Measurements from ENCODE around the gene SEPTIN10.
A peak's percentile ranks its signal among the peaks of the same experiment; 100 is the strongest.

Gene SEPTIN10

DNA sequence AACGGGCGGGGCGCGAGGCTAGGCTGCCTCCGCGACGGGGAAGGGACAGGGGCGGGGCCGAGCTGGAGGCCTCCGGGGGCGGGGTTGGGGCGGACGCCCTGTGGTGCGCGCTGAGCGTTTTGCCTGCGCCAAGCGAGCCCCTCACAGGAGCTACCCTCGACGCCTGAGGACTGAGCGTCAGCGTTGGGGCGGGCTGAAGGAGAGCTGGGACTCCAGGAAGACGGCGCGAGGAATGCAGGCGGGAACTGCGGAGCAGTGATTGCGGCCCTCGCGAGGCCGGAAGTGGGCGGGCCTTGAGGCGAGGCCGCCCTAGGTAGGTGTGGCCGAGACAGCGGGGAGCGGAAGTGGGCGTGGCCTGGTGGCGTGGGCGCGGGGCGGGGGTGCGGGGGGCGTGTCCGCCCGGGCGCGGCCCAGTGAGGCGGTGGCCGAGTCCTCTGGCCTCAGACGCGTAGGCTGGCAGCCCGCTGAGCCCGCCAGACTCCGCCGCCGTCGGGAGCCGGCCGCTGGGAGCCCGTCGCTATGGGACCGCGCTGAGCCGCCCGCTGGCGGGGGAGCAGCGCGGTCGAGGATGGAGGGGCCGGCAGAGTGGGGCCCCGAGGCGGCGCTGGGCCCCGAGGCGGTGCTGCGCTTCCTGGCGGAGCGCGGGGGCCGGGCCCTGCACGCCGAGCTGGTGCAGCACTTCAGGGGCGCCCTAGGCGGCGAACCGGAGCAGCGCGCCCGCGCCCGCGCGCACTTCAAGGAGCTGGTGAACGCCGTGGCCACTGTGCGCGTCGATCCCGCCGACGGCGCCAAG, at the start of gene SEPTIN10, which contains the start of gene SOWAHC:
TSS of gene SEPTIN10 (minus strand) at position 45 of the 793 bp plus-strand sequence. CDS start 139 bp downstream, outside the sequence.
TSS of gene SOWAHC (plus strand) at position 443 of the 793 bp plus-strand sequence. CDS start at position 569, 126 bp downstream.
- Histone ChIP-seq H3K36me3 (ENCODE audit: control insufficient read depth, insufficient read depth, low read length) (no peaks in the 10 kb centered on the region), H3K4me3 (ENCODE audit: low read length) (peak within 1 kb of the TSS; percentile 75), H3K9ac (ENCODE audit: low read length) (peak within 1 kb of the TSS; percentile 78), H3K27me3 (ENCODE audit: control insufficient read depth, insufficient read depth, low read length) (peaks cover 3% of the 10 kb centered on the region), H3K4me1 (ENCODE audit: control insufficient read depth, insufficient read depth, low read length) (peaks cover 31% of the 10 kb centered on the region), H3K27ac (ENCODE audit: low read depth, low read length) (peak within 1 kb of the TSS; percentile 98)

DNA sequence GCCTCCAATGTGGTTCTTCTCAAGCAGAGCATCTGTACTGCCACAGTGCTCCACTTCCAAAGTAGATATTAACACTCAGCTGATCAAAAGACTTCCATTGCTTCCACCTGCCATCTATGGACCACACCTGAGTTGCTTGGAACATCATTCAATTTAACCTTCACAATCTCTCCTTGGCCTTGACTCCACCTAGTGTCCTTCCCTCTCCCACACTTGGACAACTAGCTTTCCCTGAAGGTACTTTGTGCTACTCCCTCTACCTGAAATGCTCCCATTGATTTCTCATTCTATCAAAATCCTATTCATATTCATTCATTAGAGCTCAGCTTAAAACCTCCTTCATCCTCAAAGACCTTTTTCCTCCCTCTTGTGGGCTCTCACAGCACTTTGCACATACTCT, 49.1 kb upstream of the SEPTIN10 start:
- no peaks in the 10 kb centered on the region for H3K36me3 ChIP-seq (ENCODE audit: control insufficient read depth, insufficient read depth, low read length)
- H3K4me3 ChIP-seq (ENCODE audit: low read length) = no peak overlapping the region
- H3K27ac ChIP-seq (ENCODE audit: low read depth, low read length) = no peak overlapping the region
- H3K27me3 ChIP-seq (ENCODE audit: control insufficient read depth, insufficient read depth, low read length) = no peaks in the 10 kb centered on the region
- no peak overlapping the region for H3K9ac ChIP-seq (ENCODE audit: low read length)
- peaks cover 2% of the 10 kb centered on the region for H3K4me1 ChIP-seq (ENCODE audit: control insufficient read depth, insufficient read depth, low read length)

DNA sequence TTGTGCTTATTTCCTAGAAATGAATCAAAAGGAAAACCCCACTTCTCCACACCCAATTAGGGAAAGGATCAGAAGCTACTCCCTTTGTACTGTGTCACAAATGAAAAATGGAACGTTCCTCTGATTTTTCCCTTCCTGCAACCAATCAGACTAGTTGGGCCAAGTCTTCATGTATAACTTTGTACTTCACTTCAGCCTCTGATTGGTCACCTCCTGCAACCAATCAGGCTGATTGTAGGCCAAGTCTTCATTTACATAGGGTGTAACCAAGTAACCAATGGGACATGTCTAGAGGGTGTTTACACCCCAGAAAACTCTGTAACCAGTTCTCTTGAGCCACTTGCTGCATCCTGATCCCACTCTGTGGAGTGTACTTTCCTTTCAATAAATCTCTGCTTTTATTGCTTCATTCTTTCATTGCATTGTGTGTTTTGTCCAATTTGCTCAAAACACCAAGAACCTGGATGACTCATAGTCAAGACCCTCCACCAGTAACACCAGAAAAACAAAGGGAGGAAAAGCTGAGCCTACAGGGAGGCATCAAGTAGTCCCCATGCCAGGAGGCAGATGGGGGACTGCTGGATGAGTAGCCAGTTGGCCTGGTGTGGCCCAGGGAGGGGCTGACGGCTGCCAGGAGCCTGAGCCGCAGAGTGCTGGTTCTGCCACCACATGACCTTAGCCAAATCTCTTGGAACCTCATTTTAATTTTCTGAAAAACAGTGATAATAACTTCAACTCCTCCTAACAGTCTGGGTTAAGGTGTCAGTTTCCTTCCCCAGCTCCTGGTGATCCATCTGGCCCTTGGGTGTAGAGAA, 46.5 kb upstream of the SEPTIN10 start:
- Histone ChIP-seq H3K4me1 (ENCODE audit: control insufficient read depth, insufficient read depth, low read length) (peaks cover 2% of the 10 kb centered on the region), H3K27me3 (ENCODE audit: control insufficient read depth, insufficient read depth, low read length) (no peaks in the 10 kb centered on the region), H3K27ac (ENCODE audit: low read depth, low read length) (no peak overlapping the region), H3K4me3 (ENCODE audit: low read length) (no peak overlapping the region), H3K9ac (ENCODE audit: low read length) (no peak overlapping the region), H3K36me3 (ENCODE audit: control insufficient read depth, insufficient read depth, low read length) (no peaks in the 10 kb centered on the region)

DNA sequence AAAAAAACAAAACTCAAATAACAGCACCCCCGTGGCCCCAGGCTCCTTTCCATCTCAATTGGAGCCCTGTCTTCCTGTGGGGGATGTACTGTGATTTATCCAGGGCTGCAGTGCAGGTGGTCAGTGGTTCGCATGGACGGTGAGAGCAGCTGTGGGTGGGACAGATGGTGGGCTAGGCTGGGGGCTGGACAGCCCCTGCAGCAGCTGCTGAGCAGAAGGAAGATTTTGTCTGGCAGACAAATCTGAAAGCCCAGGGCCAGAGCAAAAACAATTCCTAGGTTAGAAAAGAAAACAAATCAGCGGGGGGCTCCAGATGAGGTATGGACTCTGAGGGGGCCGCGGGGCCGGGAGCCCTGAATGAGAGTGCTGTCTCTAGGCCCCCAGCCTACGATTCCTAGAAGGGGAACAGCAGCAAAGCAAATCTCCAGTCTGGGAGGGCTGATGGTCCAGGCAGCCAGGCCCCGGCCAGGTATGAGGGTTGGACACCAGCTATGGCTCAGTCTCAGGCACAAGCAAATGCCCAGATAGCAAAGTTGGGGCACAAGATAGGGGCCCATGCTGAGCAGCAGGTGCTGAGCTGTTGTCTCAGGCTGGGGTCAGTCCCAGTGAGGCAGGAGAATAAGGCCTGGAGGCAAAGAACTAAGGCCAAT, 45.8 kb upstream of the SEPTIN10 start:
- Histone ChIP-seq H3K27ac (ENCODE audit: low read depth, low read length) (no peak overlapping the region), H3K36me3 (ENCODE audit: control insufficient read depth, insufficient read depth, low read length) (no peaks in the 10 kb centered on the region), H3K27me3 (ENCODE audit: control insufficient read depth, insufficient read depth, low read length) (no peaks in the 10 kb centered on the region), H3K4me1 (ENCODE audit: control insufficient read depth, insufficient read depth, low read length) (peaks cover 2% of the 10 kb centered on the region), H3K9ac (ENCODE audit: low read length) (no peak overlapping the region), H3K4me3 (ENCODE audit: low read length) (no peak overlapping the region)

DNA sequence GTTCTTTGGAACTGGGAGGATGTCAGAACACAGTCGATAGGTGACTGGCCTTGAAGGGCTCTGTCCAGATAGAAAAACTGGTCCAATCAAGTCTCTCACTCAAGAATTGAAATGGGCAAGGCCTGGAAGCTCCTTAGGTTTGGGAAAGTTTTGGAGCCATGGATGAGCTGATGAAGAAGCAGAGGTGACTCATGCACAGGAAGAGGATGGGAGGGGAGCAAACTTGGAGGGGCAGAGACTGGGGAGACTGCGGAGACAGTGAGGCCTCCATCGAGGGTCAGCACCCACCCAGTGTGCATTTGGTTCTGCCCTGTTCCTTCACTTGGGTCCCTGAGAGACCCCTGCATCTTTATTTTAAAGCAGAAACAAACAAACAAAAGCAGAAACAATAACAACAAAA, 41.5 kb upstream of the SEPTIN10 start:
- Histone ChIP-seq H3K9ac (ENCODE audit: low read length) (no peak overlapping the region), H3K4me3 (ENCODE audit: low read length) (no peak overlapping the region), H3K4me1 (ENCODE audit: control insufficient read depth, insufficient read depth, low read length) (no peaks in the 10 kb centered on the region), H3K36me3 (ENCODE audit: control insufficient read depth, insufficient read depth, low read length) (no peaks in the 10 kb centered on the region), H3K27me3 (ENCODE audit: control insufficient read depth, insufficient read depth, low read length) (no peaks in the 10 kb centered on the region), H3K27ac (ENCODE audit: low read depth, low read length) (no peak overlapping the region)

DNA sequence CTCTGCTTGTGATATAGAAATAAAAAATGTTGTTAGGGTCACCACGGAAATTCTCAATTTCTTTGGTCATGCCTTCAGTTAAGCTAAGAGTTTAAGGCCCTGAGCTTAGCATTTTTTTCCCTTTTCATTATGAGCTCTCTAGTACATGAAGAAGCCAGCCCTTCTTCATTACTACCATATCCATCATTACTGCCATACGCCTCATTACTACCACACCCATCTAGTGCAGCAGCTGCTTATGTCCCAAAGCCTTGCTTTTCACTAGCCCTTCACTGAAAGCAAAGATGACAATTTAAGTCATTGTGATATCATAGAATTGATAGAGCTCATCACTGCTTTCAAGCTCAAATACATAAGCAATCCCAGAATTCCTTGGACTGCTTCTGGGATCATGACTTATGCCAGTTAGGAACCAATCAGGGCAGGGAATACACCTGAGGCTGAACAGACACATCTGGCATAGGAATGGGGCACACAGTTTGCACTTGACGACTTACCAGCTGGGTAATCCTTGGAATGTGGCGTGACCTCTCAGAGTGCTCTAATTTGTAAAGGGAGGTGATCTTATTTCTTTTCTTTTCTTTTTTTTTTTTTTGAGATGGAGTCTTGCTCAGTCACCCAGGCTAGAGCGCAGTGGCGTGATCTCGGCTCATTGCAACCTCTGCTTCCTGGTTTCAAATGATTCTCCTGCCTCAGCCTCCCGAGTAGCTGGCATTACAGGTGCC, 40.7 kb upstream of the SEPTIN10 start:
- H3K4me1 ChIP-seq (ENCODE audit: control insufficient read depth, insufficient read depth, low read length) = no peaks in the 10 kb centered on the region
- no peak overlapping the region for H3K9ac ChIP-seq (ENCODE audit: low read length)
- H3K36me3 ChIP-seq (ENCODE audit: control insufficient read depth, insufficient read depth, low read length) = no peaks in the 10 kb centered on the region
- H3K27ac ChIP-seq (ENCODE audit: low read depth, low read length) = no peak overlapping the region
- no peak overlapping the region for H3K4me3 ChIP-seq (ENCODE audit: low read length)
- no peaks in the 10 kb centered on the region for H3K27me3 ChIP-seq (ENCODE audit: control insufficient read depth, insufficient read depth, low read length)

DNA sequence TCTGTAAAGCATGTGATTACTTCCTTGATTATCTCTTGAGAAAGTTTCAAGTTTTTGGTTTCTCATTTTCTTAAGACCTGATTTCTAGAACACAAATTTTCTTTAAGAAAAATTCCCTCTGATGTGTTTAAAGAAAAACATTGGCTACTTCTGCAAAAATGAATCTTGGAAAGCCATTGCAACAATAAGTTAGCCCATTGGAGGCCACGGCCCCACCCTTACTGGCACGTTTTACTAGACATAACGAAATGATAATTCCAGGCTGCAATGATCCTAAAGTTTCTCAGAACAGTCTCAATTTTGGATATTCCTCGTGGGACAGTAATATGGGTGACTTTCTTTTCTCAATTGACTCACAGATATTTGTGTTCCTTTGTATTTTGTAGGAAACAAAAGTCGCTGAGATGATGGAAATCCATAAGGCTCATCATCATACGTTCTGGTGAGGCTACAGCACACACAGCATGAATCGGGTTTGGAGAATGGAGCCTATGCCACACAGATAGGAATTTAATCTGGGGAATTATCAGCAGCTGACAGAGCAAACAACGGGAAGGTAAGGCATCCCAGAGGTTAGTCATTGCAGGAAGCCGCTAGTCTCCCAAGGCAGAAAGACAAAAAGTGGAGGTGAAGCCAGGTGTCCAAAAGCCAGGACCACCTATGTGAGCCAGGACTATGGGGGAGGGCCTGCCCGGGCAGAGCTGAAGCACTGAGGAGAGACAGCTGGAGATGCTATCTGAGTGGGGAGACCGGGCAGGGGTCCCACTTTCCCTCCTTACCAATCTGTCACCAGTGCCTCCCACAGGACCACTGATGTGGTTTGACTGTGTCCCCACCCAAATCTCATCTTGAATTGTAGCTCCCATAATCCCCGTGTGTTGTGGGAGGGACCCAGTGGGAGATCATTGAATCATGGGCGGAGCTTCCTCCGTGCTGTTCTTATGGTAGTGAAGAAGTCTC, 36.2 kb upstream of the SEPTIN10 start:
- H3K36me3 ChIP-seq (ENCODE audit: control insufficient read depth, insufficient read depth, low read length) = no peaks in the 10 kb centered on the region
- no peak overlapping the region for H3K27ac ChIP-seq (ENCODE audit: low read depth, low read length)
- no peaks in the 10 kb centered on the region for H3K27me3 ChIP-seq (ENCODE audit: control insufficient read depth, insufficient read depth, low read length)
- H3K9ac ChIP-seq (ENCODE audit: low read length) = no peak overlapping the region
- no peaks in the 10 kb centered on the region for H3K4me1 ChIP-seq (ENCODE audit: control insufficient read depth, insufficient read depth, low read length)
- no peak overlapping the region for H3K4me3 ChIP-seq (ENCODE audit: low read length)

DNA sequence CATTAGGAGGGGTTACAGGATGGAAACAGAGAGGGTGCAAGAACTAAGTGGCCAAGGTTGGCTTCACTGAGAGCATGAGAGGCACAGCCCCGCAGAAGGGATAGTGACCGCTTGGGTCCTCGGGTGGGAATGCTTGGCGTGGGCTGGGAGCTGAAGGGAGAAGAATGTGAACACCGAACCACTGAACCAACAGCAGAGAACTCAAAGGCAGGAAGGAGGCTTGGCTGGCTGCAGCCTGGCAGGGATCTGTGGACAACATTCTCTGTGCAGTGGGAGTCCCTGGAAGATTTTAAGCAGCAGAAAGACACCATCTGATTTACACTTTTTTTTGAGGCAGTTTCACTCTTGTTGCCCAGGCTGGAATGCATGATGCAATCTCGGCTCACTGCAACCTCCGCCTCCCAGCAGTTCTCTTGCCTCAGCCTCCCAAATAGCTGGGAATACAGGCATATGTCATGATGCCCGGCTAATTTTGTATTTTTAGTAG, 34.3 kb upstream of the SEPTIN10 start:
- Histone ChIP-seq H3K27ac (ENCODE audit: low read depth, low read length) (no peak overlapping the region), H3K9ac (ENCODE audit: low read length) (no peak overlapping the region), H3K4me1 (ENCODE audit: control insufficient read depth, insufficient read depth, low read length) (peaks cover 5% of the 10 kb centered on the region), H3K4me3 (ENCODE audit: low read length) (no peak overlapping the region), H3K27me3 (ENCODE audit: control insufficient read depth, insufficient read depth, low read length) (no peaks in the 10 kb centered on the region), H3K36me3 (ENCODE audit: control insufficient read depth, insufficient read depth, low read length) (no peaks in the 10 kb centered on the region)

DNA sequence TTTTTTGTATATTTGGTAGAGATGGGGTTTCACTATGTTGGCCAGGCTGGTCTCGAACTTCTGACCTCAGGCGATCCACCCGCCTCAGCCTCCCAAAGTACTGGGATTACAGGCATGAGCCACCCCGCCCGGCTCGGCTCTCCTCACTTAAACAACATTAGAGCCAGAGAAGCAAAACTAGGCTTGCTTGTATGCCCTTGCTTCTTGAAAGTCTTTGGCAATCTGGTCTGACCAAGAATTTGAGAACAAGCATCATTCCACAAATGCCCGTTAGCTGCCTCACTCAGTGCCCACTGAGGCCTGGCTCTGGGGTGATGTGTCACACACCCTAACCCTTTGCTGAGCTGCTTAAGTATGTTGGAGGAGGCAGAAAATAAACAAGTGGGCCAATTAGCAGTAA, 33.9 kb upstream of the SEPTIN10 start:
- Histone ChIP-seq H3K4me1 (ENCODE audit: control insufficient read depth, insufficient read depth, low read length) (peaks cover 5% of the 10 kb centered on the region), H3K9ac (ENCODE audit: low read length) (no peak overlapping the region), H3K27me3 (ENCODE audit: control insufficient read depth, insufficient read depth, low read length) (no peaks in the 10 kb centered on the region), H3K4me3 (ENCODE audit: low read length) (no peak overlapping the region), H3K36me3 (ENCODE audit: control insufficient read depth, insufficient read depth, low read length) (no peaks in the 10 kb centered on the region), H3K27ac (ENCODE audit: low read depth, low read length) (no peak overlapping the region)

DNA sequence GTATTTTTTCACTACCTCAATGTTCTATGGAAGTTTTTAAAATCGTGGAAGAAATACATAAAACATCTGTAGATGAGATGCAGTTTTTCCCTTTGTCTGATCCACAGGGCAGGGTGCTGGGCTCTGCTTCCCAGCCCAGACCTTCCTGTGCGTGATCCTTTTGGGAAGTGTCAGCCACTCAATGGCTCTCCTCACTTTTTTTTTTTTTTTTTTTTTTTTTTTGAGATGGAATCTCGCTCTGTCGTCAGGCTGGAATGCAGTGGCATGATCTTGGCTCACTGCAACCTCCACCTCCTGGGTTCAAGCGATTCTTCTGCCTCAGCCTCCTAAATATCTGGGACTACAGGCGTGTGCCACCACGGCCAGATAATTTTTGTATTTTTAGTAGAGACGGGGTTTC, 33.2 kb upstream of the SEPTIN10 start:
- no peaks in the 10 kb centered on the region for H3K27me3 ChIP-seq (ENCODE audit: control insufficient read depth, insufficient read depth, low read length)
- peaks cover 5% of the 10 kb centered on the region for H3K4me1 ChIP-seq (ENCODE audit: control insufficient read depth, insufficient read depth, low read length)
- H3K27ac ChIP-seq (ENCODE audit: low read depth, low read length) = no peak overlapping the region
- no peak overlapping the region for H3K4me3 ChIP-seq (ENCODE audit: low read length)
- H3K36me3 ChIP-seq (ENCODE audit: control insufficient read depth, insufficient read depth, low read length) = no peaks in the 10 kb centered on the region
- H3K9ac ChIP-seq (ENCODE audit: low read length) = no peak overlapping the region

Data from rectal smooth muscle tissue (tissue), 1 donor.